HG03066 (cell line): ENCODE measurements around the gene NKX3-2.

Source experiments
- ATAC-seq: cut with Tn5 transposase; IDR thresholded peaks from one replicate; pipeline ENCODE4 v1.9.1; 2021; ENCODE audit warnings: low read depth; ENCODE audit not compliant: unreplicated experiment

The NKX3-2 gene

DNA sequence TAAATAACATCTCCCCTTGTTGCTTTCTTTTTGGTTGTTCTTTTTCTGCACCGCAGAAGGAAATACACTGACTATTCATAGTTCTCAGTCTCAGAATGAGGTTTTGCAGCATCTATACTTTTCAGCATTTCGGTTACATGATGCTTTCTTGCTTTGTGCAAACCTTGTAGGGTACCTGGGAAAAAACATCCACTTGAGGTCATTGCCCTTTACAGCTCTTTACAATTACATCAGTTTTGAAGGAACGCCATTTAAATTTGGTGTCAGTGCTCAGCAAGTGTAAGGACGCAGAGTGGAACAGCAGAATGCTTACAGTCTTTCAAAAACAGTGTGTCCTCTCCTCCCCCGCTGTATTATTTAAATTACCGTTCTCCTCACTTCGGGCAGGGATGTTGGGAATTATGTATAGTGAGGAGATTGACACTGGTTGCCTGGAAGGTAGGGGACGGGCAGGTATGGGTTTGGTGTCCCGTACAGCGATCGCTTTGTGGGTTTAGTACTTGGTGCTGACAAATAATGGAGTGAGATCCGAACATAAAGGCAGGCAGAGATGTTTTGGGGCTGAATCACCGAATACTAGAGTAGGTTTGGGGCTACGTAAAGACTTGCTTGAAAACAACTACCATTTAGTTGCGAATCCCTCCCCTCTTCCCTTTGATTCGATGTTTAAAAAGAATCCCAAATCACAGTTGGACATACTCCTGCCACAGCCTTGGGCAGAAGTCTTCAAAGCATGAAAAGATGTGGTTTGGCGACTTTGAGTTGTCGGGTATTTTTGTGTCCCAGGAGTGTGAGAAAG is 2.0 kb upstream of the NKX3-2 start:
- ATAC-seq: no peak

DNA sequence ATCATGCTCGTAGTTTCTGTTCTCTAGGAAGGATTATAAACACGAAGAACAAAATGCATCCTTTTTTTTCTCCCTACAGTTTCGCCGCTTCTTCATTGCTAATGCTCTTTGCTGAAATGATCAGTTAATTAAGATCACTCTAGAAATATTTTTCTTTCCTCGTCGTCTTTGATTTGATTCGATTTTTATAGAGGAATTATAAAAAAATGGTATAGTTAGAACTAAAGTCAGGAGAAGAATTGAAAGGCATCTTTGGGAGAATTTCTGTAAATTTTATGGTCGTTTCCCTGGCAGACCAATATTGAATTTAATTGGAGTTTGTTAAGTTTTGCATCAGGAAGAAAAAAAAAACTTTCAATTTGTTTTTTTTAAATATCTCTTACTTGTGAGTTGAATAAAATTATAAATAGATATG is 1.1 kb upstream of the NKX3-2 start:
- ATAC-seq: no peak

DNA sequence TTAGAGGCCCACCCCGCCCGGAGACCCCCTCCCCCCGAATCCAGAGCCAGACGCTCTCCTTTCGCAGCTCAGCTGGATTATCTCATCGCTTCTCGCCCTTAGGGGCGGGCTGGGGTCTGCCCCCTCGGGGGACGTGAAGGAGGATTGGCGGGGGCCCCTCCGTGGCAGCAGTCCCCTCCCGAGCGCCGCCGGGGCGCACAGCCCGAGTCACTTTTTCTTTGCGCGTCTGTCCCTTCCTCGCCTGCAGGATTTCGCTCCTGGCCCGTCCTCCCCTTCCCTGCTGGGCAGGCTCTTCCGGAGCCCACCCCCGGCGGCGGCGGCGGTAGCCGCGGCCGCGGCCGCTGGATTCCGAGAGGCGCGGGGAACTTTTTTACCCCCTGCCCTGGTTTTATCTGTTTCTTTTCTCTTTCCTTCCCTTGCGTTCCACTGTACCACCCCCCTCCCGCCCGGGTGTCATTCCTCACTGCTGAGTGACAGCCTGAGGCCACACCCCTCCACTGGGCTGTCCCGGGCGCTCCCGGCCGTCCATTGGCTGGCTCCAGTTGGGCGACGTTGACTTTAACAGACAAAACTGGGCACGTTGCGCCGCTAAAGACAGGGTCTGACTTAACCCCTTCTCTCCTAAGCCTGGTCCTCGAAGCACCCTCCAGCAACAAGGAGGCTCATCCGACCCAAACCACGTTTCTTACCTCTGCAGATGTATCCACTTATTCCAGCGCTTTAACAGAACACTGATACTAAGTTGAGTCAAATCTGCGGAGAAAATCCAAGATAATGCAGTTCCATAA is 492 bp upstream of the NKX3-2 start:
- ATAC-seq: peak; percentile 65

DNA sequence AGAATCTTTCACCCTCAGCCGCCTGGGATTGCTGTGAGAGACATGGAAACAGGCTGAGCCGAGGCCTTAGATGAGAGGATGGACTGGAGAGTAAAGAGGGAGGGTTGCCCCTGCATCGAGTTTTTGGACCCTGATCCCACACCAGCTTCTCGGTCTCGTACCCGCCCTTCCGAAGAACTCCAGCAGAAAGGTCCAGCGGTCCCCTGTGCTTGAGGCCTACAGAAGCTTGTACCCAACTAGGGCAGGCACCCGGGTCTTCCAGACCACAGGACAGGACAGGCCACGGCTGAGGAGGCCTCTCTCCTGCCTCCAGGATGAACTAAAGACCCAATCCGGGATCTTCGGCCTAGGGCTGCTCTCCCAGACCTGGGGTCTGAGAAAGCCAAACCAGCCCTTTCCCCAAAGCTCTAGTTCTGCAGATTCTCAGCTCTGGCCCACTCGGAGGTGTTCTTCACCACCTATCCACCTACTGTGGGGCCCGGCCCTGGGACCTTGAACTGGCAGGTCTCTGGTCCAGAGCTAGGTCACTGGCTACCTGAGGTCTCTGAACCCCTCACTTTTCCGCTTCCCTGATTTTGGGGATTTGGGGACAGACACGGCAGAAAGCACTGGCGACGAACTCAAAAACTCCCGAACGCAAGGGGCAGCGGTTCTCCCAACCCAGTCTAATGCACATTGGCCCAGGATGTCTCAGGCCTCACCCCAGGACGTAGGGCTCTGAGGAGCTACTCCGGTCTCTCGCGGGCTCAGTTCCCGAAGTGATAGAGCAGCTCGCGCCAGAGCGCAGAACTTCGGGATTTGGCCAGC is 1.1 kb downstream of the NKX3-2 start:
- ATAC-seq: no peak

DNA sequence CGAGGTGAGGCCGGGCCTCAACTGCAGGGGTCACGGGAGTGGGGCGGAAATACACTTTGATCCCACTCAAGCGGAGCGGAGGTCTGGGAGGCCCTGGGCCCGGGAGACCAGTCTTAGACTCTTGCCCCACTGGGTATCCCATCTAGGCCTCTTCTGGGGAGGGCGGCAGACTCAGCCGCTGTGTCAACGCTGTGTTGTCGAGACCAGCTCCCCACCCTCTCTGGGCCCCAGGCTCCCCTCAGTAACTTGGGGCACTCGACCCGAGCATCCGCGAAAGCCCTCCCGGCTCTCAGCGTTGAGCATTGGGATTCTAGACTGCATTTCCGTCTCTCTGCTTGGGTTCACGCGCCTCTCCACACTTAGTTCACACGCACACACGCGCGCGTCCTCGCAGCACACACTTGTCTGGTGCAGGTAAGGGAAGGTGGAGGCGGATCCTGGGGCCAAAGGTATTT is 1.7 kb downstream of the NKX3-2 start:
- no peak for ATAC-seq

DNA sequence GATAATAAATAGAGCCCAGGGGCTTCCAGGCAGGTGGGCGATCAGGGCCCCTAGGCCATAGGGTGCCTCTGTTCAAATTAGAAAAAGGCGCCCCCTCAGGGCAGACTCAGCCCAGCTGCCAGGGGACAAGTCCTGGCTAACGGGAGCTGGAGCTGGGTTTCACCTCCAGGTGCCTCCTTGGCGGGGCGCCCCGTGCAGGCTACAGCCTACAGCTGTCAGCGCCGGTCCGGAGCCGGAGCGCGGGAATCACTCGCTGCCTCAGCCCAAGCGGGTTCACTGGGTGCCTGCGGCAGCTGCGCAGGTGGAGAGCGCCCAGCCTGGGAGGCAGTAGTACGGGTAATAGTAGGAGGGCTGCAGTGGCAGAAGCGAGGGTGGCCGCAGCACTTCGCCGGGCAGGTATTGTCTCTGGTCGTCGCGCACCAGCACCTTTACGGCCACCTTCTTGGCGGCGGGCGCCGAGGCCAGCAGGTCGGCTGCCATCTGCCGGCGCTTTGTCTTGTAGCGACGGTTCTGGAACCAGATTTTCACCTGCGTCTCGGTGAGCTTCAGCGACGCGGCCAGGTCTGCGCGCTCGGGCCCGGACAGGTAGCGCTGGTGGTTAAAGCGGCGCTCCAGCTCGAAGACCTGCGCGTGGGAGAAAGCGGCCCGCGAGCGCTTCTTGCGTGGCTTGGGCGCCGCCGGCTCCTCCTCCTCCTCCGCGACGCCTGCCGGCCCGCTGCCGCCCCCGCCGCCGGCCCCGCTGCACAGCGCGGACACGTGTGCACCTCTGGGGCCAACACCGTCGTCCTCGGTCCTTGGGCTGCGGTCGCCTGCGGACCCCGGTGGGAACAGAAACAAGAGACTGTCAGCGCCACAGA is 2.4 kb downstream of the NKX3-2 start:
- no peak for ATAC-seq

DNA sequence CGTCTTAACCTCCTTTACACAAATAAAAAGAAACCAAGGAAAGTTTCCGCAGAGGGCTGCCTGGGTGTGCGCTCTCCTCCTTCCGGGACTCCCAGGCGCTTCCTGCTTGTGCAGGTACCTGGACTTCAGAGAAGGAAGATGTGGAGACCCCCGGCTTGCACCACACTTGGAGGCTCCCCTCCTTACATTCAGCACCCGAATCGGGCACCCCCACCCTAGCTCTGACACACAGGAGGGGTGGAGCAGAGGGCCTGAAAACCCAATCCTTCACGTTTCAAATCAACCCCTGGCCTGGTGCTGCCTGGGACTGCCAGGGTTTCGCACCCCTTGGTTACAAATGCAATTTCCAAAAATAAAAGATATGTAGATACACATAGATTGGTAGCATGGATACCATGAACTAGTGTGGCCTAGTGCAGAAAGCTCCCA is 3.1 kb downstream of the NKX3-2 start:
- ATAC-seq: no peak

DNA sequence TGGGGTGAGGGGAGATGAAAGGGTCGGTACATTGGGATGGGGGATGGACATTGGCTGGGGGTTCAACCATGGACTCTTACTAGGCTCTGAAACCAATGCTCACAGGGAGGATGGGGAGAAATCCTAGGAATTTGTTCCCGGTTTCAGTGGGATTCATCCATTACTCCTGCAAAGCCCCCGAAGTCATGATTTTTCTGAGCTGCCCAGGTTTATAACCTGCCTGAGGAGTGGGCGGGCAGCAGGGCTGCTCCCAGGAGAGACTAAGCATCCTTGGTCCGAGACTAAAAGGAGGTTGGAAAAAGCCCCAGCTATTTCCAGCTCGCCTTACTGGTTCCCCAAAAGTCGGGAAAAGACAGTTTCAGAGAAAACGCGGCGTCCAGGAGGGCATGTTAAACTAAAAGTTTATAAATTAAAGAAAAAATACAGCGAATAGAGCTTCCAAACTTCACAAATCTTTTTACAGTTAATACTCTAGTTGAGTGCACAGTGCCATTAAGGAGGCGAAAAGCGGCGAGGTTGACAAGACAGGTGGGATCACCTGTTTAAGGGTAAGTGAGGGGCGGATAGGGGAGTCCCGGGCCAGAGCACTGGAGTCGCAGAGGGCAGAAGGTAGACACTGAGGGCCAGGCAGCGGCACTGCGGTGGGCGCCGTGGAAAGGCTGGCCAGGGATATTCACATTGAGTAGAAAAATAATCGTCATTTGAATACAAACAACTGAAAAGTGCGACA is 3.7 kb downstream of the NKX3-2 start:
- no peak for ATAC-seq

DNA sequence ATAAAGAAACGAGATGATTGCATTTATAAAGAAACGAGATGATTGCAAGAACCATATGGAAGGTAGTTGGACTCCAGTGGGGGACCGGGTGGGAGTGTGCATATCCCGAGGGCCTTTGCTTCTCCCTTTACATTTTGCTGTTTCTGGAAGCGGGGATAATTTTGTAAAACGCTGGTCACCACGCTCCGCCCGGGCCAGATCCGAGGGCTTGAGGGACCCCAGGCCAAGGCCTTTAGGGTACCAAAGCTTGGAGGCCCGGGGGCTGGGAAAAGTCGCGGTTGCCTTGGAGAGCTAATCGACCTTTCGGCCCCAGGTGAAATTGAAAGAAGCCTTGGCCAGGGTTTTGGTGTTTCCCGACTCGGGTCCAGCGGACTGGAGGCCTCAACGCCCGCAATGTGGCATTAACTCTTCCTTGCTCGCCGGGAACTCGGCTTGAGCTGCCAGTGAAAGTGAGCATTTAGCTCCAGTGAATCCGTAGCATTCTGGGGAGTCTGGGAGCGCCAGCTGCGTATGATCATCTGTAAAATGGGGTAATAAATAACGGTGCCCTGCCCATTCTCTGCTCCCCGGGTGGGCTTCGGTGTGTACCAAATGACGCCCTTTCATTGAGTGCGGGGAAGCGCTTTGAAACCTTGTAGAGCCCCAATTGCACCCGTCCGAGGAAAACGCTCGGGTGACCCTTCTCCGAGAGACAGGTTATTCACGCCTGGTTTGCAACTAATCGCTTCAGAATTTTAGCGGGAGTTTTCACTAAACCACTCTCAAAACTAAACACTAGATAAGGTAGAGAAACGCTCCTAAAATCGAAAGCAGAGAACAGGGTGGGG is 4.5 kb downstream of the NKX3-2 start:
- ATAC-seq: no peak

DNA sequence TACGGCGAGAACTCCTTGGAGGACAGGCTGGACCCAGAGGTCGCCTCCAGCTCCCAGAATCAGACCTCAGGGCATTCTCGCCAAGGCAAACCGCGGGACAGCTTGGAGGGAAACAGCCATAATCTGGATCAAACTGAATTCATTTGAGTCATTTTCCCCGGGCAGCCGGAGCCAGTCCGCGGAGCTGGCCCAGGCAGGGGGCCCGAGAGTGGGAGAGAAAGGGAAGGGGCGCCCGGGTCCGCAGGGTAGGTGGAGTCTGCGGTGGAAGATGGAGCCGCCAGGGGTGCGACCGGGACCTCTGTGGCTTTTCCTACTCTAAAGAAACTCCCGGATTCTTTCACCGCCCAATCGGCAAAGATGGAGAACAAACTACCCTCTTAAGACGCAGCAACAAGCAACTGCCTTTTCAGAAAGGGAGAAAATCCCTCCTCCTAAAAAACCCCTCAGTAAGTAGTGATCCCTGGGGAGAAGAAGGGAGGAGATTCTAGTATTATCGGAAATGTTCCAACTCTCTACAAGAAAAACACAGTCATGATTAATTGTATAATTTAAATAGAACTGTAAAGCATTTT is 5.2 kb downstream of the NKX3-2 start:
- no peak for ATAC-seq

DNA sequence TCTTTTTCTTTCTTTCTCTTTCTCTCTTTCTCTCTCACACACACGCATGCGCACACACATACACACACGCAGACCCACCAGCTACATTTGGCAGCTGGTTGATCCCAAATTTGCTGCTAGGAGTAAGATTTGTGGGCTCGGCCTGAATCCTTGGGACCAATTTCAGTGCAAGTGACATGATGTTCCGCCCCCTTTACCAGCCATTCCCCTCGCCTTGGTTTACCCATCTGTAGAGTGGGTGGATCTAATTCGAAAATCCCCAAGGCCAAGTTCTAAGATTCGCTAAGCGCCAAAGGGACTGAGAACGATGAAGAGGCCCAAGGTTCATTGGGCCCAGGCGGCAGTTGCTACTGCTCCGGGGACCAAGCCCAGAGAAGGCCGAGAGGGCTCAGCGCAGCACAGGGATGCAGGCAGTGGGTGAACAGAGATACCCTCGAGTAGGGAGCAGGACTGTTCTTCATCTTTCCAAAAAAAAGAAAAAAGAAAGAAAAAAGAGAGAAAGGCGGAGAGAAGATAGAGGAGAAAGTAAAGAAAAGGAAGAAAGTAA is 5.8 kb downstream of the NKX3-2 start:
- no peak for ATAC-seq

DNA sequence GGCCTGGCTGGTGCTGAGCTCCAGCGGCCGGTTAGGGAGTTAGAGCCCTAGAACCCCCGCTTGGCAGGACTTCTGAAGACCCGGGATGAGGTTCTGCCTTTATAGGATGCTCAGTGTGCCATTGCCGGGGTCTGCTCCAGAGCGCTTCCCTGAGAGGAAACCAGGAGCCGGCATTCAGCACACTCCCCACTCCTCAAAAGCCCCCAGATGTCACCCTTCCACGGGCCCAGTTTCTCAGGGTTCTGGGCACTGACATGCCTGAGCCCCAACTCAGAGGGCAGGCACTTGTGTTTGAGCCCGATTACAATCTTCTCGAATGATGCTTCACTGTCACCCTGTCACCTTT is 6.5 kb downstream of the NKX3-2 start:
- no peak for ATAC-seq

DNA sequence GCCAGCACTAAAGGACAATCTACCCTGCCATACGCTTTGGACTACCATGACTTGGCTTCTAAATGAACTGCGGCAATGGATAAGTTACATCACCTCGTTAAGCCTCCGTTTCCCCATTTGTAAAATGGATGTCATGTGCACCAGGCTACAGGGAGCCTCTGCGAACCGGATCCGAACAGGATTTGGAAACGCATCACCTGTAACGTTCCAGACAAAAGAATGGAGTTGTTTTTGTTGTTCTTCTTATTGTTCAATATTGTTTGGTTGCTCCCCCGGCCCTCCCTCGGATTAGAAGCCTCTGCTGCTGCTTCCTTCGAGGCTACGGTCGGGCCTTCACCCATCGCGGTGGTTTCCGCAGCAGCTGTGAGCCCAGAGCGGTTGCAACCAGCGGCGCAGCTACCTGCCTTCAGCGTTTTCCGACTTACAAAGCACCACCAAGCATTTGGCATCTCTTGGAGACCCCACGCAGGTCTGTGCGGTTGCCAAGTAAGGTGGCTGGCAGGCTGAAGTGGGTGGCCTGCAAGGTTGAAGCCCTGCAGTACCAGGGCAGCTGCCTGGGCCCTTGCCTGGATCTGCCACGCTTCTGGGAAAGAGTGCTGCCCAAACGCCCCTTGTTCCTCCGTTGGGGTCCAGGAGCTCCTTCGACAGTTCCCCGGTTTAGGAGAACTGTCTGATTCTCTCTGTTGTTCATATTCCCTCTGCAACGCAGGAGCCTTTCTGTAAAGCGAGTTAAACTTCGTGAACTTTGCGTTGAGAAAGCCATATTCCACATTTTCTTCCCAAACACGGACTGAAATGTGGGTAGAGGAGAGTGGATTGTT is 7.1 kb downstream of the NKX3-2 start:
- no peak for ATAC-seq

DNA sequence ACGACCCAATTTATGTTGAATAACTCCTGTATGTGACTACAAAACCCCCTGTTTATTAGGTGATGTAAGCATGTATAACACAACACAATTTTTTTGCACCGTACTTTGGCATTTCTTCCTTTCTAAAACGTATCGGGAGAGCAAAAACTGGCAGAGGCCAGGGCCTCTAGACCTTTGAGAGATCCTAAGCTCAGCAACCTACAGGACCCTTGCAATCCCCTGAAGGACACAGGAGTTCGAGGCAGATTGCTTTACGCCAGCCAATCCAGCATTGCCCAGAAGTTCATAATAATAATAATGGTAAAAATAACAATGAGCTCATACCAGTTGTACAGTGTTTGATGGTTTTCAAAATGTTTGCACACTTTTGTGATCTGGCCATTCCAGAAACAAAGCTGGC is 7.7 kb downstream of the NKX3-2 start:
- ATAC-seq: no peak

DNA sequence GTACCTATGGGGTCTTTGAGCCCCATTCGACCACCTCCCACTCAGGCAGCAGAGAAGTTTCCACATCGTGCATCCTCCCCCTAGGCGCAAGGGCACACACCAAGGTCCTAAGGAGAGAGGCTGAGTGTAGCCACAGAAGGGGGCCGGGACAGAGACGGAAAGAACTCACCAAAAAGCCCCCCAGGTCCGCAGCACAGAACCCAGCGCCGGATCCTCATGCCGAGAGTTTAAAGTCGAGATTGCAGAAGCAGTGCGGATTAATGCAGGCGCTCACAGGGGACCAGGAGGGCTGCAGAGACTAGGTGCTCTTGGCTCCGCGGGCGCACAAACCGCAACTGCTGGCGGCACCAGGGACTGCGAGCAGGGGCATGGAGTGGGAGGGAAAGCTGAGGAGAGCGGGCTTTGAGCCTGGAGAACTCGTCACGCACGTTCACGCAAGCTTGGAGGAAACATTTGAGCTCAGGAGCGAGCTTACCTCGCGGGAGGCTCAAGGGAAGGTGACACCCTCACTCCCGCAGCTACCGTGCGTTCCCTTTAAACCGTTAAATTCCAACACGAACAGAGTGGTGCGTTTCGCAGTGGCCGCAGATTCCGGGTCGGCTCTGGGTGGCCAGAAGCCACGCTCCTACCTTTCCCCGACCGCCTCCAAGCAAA is 8.5 kb downstream of the NKX3-2 start:
- ATAC-seq: no peak

DNA sequence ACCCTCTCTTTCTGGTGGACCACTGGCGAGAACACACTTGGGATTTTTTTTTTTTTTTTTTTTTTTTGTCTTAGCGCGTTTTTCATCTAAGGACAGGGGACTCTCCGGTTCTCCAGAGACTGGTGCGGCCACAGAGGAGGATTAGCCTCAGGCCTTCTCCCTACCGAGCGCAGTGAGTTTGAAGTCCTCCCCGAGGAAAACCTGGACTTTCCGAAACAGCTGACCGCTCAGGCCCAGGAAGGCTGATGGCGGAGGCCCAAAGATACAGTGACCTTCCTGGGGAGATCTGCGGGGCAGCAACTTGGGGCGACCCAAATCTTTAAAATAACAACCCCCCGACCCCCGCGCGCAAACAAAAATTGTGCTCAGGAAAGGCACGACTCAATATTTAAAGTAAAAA is 9.2 kb downstream of the NKX3-2 start:
- ATAC-seq: no peak
